IMR-90 (cell line): ENCODE data around the gene MTG1. TPM values are rescaled to one million over a fixed set of nuclear protein-coding genes. Genes with fewer than 3 reads are reported as not detected.

ENCODE experiments used
- ATAC-seq: fragments of 200-7000 bp; cut with Tn5 transposase; 2 replicates; pipeline ENCODE4 v1.9.1; 2020; ENCODE audit warnings: low read depth, mild to moderate bottlenecking, moderate library complexity
- BruUV-seq: library from RNA; stranded (reverse); fragments of 400-500 nt; replicated peaks from 2 replicates; lab custom pipeline; 2021; lab: Mats Ljungman, UMichigan
- CTCF ChIA-PET: fragments of 300-600 bp; formaldehyde crosslinking; extraction: SDS; loops from one replicate; lab custom pipeline; 2021; ENCODE audit warnings: antibody characterized with exemption; lab: Yijun Ruan, JAX
- POLR2A ChIA-PET: fragments of 300-600 bp; sonication (Branson Sonifier 250); formaldehyde crosslinking; loops from one replicate; lab custom pipeline; 2022; ENCODE audit warnings: antibody characterized with exemption; ENCODE audit not compliant: unreplicated experiment; lab: Charles Lee
- DNase-seq: peaks from one replicate; pipeline ENCODE4 v3.0.0; 2013
- H2AFZ ChIP-seq: replicated peaks from 2 replicates; pipeline ENCODE3; 2013; ENCODE audit warnings: low read length, mild to moderate bottlenecking; ENCODE audit not compliant: poor library complexity
- H2AK5ac ChIP-seq: 2 replicates; pipeline ENCODE4 v1.6.1; 2013; ENCODE audit warnings: low read depth, low read length, inconsistent platforms
- H2AK9ac ChIP-seq: replicated peaks from 2 replicates; pipeline ENCODE3; 2013; ENCODE audit warnings: mild to moderate bottlenecking, low read depth, low read length, moderate library complexity; ENCODE audit not compliant: poor library complexity
- H2BK120ac ChIP-seq: 2 replicates; pipeline ENCODE4 v1.6.1; 2013; ENCODE audit warnings: low read depth, low read length, inconsistent platforms
- H2BK15ac ChIP-seq: 3 replicates; pipeline ENCODE4 v1.6.1; 2013; ENCODE audit warnings: low read depth, low read length, inconsistent platforms
- H2BK20ac ChIP-seq: 2 replicates; pipeline ENCODE4 v1.6.1; 2013; ENCODE audit warnings: low read depth, mild to moderate bottlenecking, inconsistent platforms, low read length, moderate library complexity
- H2BK5ac ChIP-seq: 2 replicates; pipeline ENCODE4 v1.6.1; 2013; ENCODE audit warnings: mild to moderate bottlenecking, low read depth, low read length, inconsistent platforms; ENCODE audit not compliant: poor library complexity, severe bottlenecking
- H3K14ac ChIP-seq: replicated peaks from 2 replicates; pipeline ENCODE4 v1.6.1; 2013; ENCODE audit warnings: low read depth, low read length, inconsistent platforms
- H3K18ac ChIP-seq: 2 replicates; pipeline ENCODE4 v1.6.1; 2013; ENCODE audit warnings: low read depth, low read length, control low read depth
- H3K23ac ChIP-seq: 2 replicates; pipeline ENCODE4 v1.6.1; 2013; ENCODE audit warnings: low read depth, low read length, inconsistent platforms
- H3K27ac ChIP-seq: 2 replicates; pipeline ENCODE4 v1.5.1; 2013; ENCODE audit warnings: mild to moderate bottlenecking, control low read depth, low read length; ENCODE audit not compliant: insufficient read depth
- H3K27me3 ChIP-seq: 2 replicates; pipeline ENCODE4 v1.6.1; 2013; ENCODE audit warnings: low read length; ENCODE audit not compliant: control insufficient read depth, insufficient read depth
- H3K36me3 ChIP-seq: 2 replicates; pipeline ENCODE4 v1.6.1; 2013; ENCODE audit warnings: low read length, mixed read lengths; ENCODE audit not compliant: control insufficient read depth, insufficient read depth
- H3K4ac ChIP-seq: 2 replicates; pipeline ENCODE4 v1.6.1; 2013; ENCODE audit warnings: low read depth, low read length, inconsistent platforms
- H3K4me1 ChIP-seq: 2 replicates; pipeline ENCODE4 v1.6.1; 2013; ENCODE audit warnings: low read length, mixed read lengths; ENCODE audit not compliant: control insufficient read depth, insufficient read depth
- H3K4me2 ChIP-seq: 2 replicates; pipeline ENCODE4 v1.6.1; 2013; ENCODE audit warnings: low read depth, mild to moderate bottlenecking, control low read depth, low read length, moderate library complexity
- H3K4me3 ChIP-seq: 2 replicates; pipeline ENCODE4 v1.5.1; 2013; ENCODE audit warnings: low read depth, mild to moderate bottlenecking, control low read depth, low read length, moderate library complexity; ENCODE audit not compliant: insufficient read depth
- H3K56ac ChIP-seq: 2 replicates; pipeline ENCODE4 v1.6.1; 2013; ENCODE audit warnings: low read length, inconsistent platforms; ENCODE audit not compliant: insufficient read depth; ENCODE audit errors: extremely low read depth
- H3K79me1 ChIP-seq, 2 experiments: 2 replicates each; pipeline ENCODE4 v1.6.1; 2013; ENCODE audit warnings: low read length in 2 of 2, inconsistent platforms in 1 of 2, low read depth in 1 of 2
- H3K9ac ChIP-seq: 2 replicates; pipeline ENCODE4 v1.6.1; 2013; ENCODE audit warnings: low read depth, low read length, control low read depth
- H3K9me1 ChIP-seq: 2 replicates; pipeline ENCODE4 v1.6.1; 2013; ENCODE audit warnings: low read length, inconsistent platforms; ENCODE audit not compliant: insufficient read depth
- H3K9me3 ChIP-seq: 2 replicates; pipeline ENCODE4 v1.6.1; 2013; ENCODE audit warnings: low read length; ENCODE audit not compliant: control insufficient read depth, insufficient read depth
- H4K20me1 ChIP-seq: 2 replicates; pipeline ENCODE4 v1.6.1; 2013; ENCODE audit warnings: low read length, inconsistent platforms; ENCODE audit not compliant: insufficient read depth
- H4K5ac ChIP-seq: 2 replicates; pipeline ENCODE4 v1.6.1; 2013; ENCODE audit warnings: mild to moderate bottlenecking, low read depth, low read length, control low read depth
- H4K8ac ChIP-seq, 2 experiments: 2 replicates each; pipeline ENCODE4 v1.6.1; 2013; ENCODE audit warnings: low read depth in 2 of 2, low read length in 2 of 2, control low read depth in 1 of 2, inconsistent platforms in 1 of 2
- H4K91ac ChIP-seq: 2 replicates; pipeline ENCODE4 v1.6.1; 2013; ENCODE audit warnings: low read depth, low read length, inconsistent platforms; ENCODE audit not compliant: insufficient read depth
- CEBPB ChIP-seq: IDR thresholded peaks from 2 replicates; pipeline ENCODE4 v1.6.1; 2012; ENCODE audit warnings: low read depth, low read length, improper control_type of control experiment
- CHD1 ChIP-seq: IDR thresholded peaks from 2 replicates; pipeline ENCODE4 v1.6.1; 2012; ENCODE audit warnings: low read depth, low read length, improper control_type of control experiment
- ELK1 ChIP-seq: fragments of 150-350 bp; IDR thresholded peaks from 2 replicates; pipeline ENCODE4 v1.6.1; 2016; ENCODE audit warnings: low read depth, mild to moderate bottlenecking, low read length, moderate library complexity, borderline replicate concordance
- MAZ ChIP-seq: IDR thresholded peaks from 2 replicates; pipeline ENCODE4 v1.6.1; 2012; ENCODE audit warnings: low read depth, mild to moderate bottlenecking, low read length, improper control_type of control experiment, moderate library complexity, borderline replicate concordance
- MXI1 ChIP-seq: IDR thresholded peaks from 2 replicates; pipeline ENCODE4 v1.6.1; 2012; ENCODE audit warnings: low read depth, mild to moderate bottlenecking, low read length, moderate library complexity, borderline replicate concordance
- NFE2L2 ChIP-seq: fragments of 150-350 bp; IDR thresholded peaks from 2 replicates; pipeline ENCODE4 v1.6.1; 2016; ENCODE audit warnings: low read depth, mild to moderate bottlenecking, low read length
- POLR2A ChIP-seq: IDR thresholded peaks from 2 replicates; pipeline ENCODE4 v1.6.1; 2012; ENCODE audit warnings: mild to moderate bottlenecking, low read depth, low read length
- RCOR1 ChIP-seq: IDR thresholded peaks from 2 replicates; pipeline ENCODE4 v1.6.1; 2012; ENCODE audit warnings: mild to moderate bottlenecking, low read length, improper control_type of control experiment; ENCODE audit not compliant: insufficient replicate concordance
- RFX5 ChIP-seq: IDR thresholded peaks from 2 replicates; pipeline ENCODE4 v1.8.0; 2012; ENCODE audit warnings: low read depth, mild to moderate bottlenecking, low read length, moderate library complexity
- USF2 ChIP-seq: fragments of 150-350 bp; IDR thresholded peaks from 2 replicates; pipeline ENCODE4 v1.6.1; 2017; ENCODE audit warnings: mild to moderate bottlenecking, antibody characterized with exemption, low read length, low read depth
- WGBS, 2 experiments: methylation state at CpG; one replicate each; pipeline versions ENCODE4 v1.1.5 to v1.1.7; 2013; ENCODE audit warnings: missing lambda C conversion rate in 2 of 2; ENCODE audit not compliant: insufficient read length in 1 of 2; ENCODE audit errors: extremely low coverage in 2 of 2; 5-methylcytosine and 5-hydroxymethylcytosine counted together
- dilution Hi-C: fragments of 300-500 bp; cut with HindIII; formaldehyde crosslinking; loops from one replicate; pipeline ENCODE4 v1.14.3; 2018; ENCODE audit warnings: low sequenced_read_pairs; ENCODE audit not compliant: unreplicated experiment
- in situ Hi-C: fragments of 300-500 bp; cut with MboI; formaldehyde crosslinking; loops from 3 replicates; pipeline ENCODE4 v1.14.3; 2019; ENCODE audit warnings: low sequenced_read_pairs, inconsistent platforms, mixed read lengths
- intact Hi-C: fragments of 100-400 bp; cut with micrococcal nuclease; formaldehyde crosslinking; loops from 2 replicates; pipeline ENCODE4 v1.10.0; 2022
- polyA plus RNA-seq, 3 experiments: library from polyadenylated mRNA; depleted of rRNA; stranded (reverse); fragments of >200 nt; gene quantifications; 2 replicates each; pipeline ENCODE4 v1.2.3, GENCODE V29; 2012; ENCODE audit warnings: low replicate concordance in 1 of 3
- total RNA-seq: library from RNA; depleted of rRNA; stranded (reverse); fragments of >200 nt; gene quantifications from 2 replicates; pipeline ENCODE4 v1.2.3, GENCODE V29; 2012

The MTG1 gene
- total and polyA plus RNA-seq, 2 of the 4 experiments (the other 2 are of a cell fraction): 38.5 to 64.8 TPM

- H3K9me3 ChIP-seq: no peaks in the 10 kb centered on the region
- peak within 1 kb of the TSS; percentile 89 for H4K91ac ChIP-seq
- peak within 1 kb of the TSS; percentile 85 for H3K23ac ChIP-seq
- CTCF ChIA-PET: interaction anchor here (0.6 kb wide), 1 partner anchor 1028 kb away, joined by 3 read pairs; no protein-coding TSS in a partner anchor
- peak within 1 kb of the TSS; percentile 100 for H2AFZ ChIP-seq
- H3K56ac ChIP-seq: peak within 1 kb of the TSS; percentile 79
- peaks cover 19% of the 10 kb centered on the region for H3K36me3 ChIP-seq
- H3K79me1 ChIP-seq: peaks cover 6 to 12% of the 10 kb centered on the region in 2 experiments; a peak in 3 of 4 replicates
- peak within 1 kb of the TSS; percentile 95 for H3K4ac ChIP-seq
- dilution Hi-C loops: no loop called here
- H3K9ac ChIP-seq: peak within 1 kb of the TSS; percentile 91
- WGBS, 2 experiments: 0% methylated on average over 34 of the region's 89 CpGs; no CpG with 5 or more reads in 1 of the 2 experiments
- no peak within 1 kb of the TSS for H2BK20ac ChIP-seq
- H2BK120ac ChIP-seq: no peak within 1 kb of the TSS
- peak within 1 kb of the TSS; percentile 97; the same call in 1 of the 2 replicates for H4K5ac ChIP-seq
- peak within 1 kb of the TSS; percentile 96 for H3K14ac ChIP-seq
- no peaks in the 10 kb centered on the region for H3K9me1 ChIP-seq
- ATAC-seq (peak; percentile 99), DNase-seq (peak; percentile 81)
- no peak within 1 kb of the TSS for H2BK15ac ChIP-seq
- peak within 1 kb of the TSS; percentile 99 for H3K27ac ChIP-seq
- POLR2A ChIA-PET: no interaction called here
- peak within 1 kb of the TSS; percentile 32 to 89; a peak in 3 of 4 replicates for H4K8ac ChIP-seq
- H3K4me3 ChIP-seq: peak within 1 kb of the TSS; percentile 97
- peak within 1 kb of the TSS; percentile 95 for H2AK9ac ChIP-seq
- no peaks in the 10 kb centered on the region for H4K20me1 ChIP-seq
- peak within 1 kb of the TSS; percentile 93 for H2AK5ac ChIP-seq
- TF ChIP-seq POLR2A: peak; percentile 60; the same call in 1 of the 2 replicates
- peak; percentile 80; the same call in 1 of the 2 replicates for TF ChIP-seq MAZ
- TF ChIP-seq CEBPB: no peak
- TF ChIP-seq CHD1: no peak
- no peak for TF ChIP-seq USF2
- TF ChIP-seq RFX5: no peak
- TF ChIP-seq MXI1: peak; percentile 85
- TF ChIP-seq RCOR1: no peak
- no peak for TF ChIP-seq ELK1
- TF ChIP-seq NFE2L2: no peak
- H3K27me3 ChIP-seq: no peaks in the 10 kb centered on the region
- H2BK5ac ChIP-seq: peak within 1 kb of the TSS; percentile 86
- H3K4me2 ChIP-seq: peak within 1 kb of the TSS; percentile 81
- intact Hi-C loops: loop anchor here (10.0 kb wide), 1 partner anchor 49 kb away; no protein-coding TSS in a partner anchor
- BruUV-seq: no TSS peak
- H3K18ac ChIP-seq: no peak within 1 kb of the TSS
- in situ Hi-C loops: no loop called here
- peaks cover 7% of the 10 kb centered on the region for H3K4me1 ChIP-seq
Observed at GRCh38 chr10:133373174-133374090, 20.5 kb upstream of the MTG1 start, which contains the start of gene ECHS1. Gene ECHS1, minus strand, starts transcription at chr10:133373354. Its CDS starts 21 bp downstream, at chr10:133373333.
